ENCODE data around the gene SPRY1. TPM values are rescaled to one million over a fixed set of nuclear protein-coding genes. Genes with fewer than 3 reads are reported as not detected.

Gene SPRY1
- total RNA-seq, 1 donor from 2014 or later, result 37.3 TPM

DNA sequence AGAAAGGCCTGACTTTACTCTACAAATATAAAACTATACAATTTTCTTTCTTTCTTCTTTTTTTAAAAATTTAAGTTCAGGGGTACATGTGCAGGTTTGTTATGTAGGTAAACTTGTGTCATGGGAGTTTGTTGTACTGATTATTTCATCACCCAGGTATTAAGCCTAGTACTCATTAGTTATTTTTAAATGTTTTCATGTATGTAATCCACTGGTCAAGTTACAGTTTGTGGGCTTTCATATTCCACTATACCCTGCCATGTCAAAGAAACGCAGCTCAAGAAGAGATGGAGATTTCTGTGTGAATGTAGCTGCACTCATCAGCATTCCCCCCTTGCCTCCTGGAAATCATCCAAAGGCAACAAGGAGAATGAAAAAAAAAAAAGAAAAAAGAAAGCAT, 31.2 kb upstream of the SPRY1 start:
- intact Hi-C loops (cut with DNase I), result no loop called here
- ATAC-seq (ENCODE audit: poor library complexity) (no peak), DNase-seq (no peak)

DNA sequence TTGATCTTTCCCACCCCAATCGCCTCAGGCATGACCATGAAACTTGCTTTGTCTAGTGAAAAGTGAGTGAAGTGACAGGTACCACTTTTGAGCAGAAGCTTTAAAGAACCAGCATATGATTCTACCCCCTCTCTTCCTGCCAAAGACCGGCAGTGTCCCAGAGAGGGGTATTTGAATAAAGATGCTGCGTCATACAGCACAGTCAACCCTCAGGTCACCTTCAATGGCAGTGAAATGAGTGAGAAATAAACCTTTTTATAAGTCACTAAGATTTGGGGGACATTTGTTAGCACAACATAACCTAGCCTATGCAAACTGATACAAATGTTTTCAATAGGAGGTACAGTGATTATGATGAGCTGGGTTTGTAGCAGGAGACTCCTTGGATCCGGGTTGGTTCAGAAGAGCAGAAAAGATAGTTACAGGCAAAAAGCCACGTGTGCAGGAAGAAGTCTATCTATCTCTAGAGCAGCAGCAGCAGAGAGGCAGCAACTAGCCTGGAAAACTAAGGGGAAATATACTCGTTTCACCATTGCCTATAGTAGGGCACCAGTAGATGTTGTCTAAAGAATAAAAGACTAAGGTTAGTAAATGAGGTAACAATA, 30.3 kb upstream of the SPRY1 start:
- intact Hi-C loops (cut with DNase I), result no loop called here
- no peak for DNase-seq
- ATAC-seq (ENCODE audit: poor library complexity), result no peak

DNA sequence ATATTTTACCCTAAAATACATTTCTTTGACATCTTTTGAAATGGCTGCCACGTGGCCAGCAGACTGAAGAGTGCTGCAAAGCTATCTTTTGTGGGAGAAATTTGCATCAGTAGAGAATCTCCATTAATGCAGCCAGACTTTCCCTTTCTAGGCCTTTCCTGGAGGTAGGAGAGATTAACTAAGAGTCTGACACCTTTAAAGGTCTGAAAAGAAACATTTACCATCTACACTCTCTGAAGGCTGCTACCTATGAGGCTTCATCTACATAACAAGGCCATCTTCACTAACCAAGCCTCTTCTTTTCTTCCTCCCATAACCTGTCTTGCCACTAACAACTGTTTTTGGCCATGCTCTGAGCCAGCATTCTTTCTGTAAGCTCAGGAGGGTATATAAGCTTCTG, 17.8 kb upstream of the SPRY1 start:
- no peak for ATAC-seq (ENCODE audit: poor library complexity)
- intact Hi-C loops (cut with DNase I), result no loop called here
- no peak for DNase-seq

DNA sequence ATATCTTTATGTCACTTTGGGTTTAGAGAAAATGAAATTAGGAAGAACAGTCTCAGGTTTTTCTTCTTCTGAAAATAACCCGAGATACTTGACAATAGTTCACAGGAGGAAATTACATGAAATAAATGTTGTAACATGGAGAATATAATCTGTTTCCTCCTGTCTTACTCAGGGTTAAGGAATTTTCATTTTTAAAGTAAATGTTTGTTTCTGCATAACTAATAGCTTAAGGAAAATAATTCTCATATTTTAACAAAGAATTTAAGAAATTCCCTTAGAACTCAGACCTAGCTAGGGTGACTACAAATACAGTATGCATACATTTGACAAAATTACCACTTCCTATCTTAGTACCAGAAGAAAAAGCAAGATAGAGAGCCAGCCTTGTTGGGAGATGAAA, 17.2 kb upstream of the SPRY1 start:
- no peak for DNase-seq
- no peak for ATAC-seq (ENCODE audit: poor library complexity)
- intact Hi-C loops (cut with DNase I), result no loop called here

DNA sequence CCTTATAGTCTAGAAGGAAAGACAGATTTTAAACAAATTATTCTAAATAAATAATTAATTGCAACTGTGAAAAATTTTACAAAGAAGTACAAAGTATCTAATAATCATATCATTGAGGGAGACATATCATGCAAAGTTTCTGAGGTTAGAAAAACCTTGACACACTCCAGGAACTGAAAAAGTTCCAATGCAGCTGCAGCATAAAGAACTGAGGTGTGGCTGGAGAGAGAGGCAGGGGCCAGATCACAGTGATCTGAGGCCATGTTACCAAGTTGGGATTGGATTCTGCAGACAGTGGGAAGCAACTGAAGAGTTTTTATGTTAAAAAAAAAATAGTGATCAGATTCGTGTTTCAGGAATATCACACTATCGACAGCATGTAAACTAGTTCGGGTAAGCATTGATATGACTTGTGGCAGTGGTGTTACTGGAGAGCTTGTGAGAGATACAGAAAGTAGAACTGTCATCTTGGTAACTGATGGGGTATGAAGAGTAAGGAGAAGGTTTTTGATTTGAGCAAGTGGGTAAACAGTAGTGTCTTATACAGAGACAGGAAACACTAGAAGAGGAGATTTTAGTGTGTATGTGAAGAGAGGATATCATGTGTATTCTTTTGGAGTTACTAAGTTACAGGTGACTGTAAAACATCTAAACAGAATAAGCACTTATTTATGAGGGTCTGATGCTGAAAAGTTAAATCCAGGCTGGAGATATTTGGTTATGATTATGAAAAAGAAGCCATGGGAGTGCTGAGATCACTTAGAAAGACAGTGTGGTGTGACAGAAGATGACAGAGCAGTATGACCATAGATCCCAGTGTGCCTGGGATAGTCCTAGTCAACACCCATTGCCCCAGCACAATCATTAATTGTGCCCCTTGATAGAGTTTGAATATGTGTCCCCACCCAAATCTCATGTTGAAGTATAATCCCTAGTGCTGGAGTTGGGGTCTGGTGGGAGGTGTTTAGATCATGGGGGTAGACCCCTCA, 15.6 kb upstream of the SPRY1 start:
- intact Hi-C loops (cut with DNase I), result no loop called here
- ATAC-seq (ENCODE audit: poor library complexity) (no peak), DNase-seq (no peak)

DNA sequence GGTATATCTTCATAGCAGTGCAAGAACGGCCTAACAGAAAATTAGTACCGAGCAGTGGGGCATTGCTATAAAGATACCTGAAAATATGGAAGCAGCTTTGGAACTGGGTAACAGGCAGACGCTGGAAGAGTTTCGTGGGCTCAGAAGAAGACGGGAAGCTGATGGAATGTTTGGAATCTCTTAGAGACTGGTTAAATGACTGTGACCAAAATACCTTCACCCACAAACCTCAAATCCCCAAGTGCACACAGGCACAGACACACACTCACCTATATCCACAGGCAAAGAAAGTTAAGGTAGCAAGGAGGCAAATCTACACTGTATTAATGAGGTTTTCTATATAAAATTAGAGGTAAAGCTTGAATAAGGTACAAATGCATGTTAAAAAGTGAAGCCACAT, 14.6 kb upstream of the SPRY1 start:
- ATAC-seq (ENCODE audit: poor library complexity), result no peak
- no peak for DNase-seq
- intact Hi-C loops (cut with DNase I), result no loop called here

DNA sequence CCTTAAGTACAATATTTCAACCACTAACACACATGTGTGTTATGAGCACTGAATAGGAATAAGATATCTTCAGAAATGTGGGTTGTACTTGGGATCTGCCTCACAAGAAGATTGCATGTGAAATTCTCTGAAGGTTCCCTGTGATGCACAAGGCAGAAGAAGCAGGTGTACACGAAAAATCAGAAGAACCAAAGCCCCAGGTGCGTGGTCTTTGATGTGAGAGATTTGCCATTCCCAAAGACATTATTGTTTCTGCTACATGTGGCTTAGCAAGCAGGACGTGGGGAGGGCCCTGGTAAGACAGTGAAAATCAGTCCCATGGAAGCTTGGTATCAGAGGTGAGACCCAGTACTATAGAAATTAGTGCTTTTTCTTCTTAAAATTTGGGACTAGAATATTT, 13.0 kb upstream of the SPRY1 start:
- DNase-seq, result no peak
- intact Hi-C loops (cut with DNase I), result no loop called here
- no peak for ATAC-seq (ENCODE audit: poor library complexity)

DNA sequence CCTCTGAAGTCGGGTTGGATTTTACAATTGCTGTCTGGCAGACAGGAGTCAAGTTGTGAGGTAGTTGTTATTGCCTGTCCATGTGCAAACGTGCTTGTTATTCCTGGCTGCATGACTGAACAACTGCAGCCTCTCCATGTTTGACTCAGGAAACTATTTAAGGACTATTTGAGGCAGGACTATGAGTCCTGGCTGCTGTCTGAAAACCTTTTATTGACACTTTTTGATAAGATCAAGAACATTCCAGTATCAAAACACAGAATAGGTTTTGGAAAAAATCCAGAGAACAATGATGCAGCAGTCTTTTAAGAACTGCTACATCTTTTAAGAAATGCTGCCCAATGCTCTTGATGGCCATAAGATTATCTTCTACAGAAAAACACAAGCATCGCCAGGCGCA, 10.0 kb upstream of the SPRY1 start:
- DNase-seq, result no peak
- intact Hi-C loops (cut with DNase I), result no loop called here
- ATAC-seq (ENCODE audit: poor library complexity), result peak; percentile 34

DNA sequence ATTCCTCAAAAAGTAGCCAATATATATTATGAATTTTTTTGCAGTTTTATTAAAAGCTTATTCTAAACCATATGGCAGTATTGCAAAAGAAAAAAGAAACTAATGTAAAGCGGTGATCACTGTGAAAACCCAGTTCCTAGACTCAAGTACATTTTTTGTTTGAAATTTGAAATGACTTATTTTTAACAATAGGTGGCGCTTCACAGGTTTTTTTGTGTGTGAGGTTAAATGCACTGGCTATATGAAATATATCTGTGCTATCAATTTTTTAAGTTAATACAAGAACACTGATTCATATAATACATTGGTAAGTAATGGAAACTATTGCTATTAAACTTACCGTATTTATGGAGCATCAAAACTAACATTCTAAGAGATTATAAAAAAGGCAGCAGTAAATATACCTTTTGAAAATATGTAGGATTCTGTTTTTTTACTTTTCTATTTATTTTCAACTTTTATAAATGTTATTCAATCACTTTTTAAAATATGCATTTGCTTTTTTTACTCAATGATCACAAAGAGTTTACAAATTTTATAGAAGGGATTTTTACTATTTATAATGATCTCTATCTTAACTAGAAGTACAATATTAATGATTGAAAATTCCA, 5.6 kb upstream of the SPRY1 start:
- no peak for ATAC-seq (ENCODE audit: poor library complexity)
- DNase-seq, result no peak
- intact Hi-C loops (cut with DNase I), result loop anchor here (10.0 kb wide), 2 partner anchors 256 to 264 kb away; no protein-coding TSS in a partner anchor

DNA sequence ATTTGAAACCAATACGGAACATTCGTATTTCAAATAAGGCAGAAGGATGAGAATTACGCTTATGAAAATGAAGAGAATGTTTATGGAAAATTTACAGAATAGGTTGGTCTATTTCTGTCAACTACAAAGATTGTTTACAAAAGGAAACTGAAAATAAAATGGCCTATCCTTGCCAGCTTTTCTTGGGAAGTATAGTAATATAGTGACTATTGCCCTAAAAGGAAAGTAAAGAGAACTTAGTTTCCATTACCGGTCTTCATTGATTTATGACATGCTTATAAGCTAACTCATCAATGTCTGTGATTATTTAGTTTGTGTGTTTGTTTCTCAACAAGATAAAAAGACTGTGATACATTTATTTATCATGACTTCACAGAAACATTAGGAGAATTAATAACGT, 2.9 kb upstream of the SPRY1 start:
- no peak for DNase-seq
- ATAC-seq (ENCODE audit: poor library complexity), result no peak
- intact Hi-C loops (cut with DNase I), result loop anchor here (10.0 kb wide), 2 partner anchors 259 to 261 kb away; no protein-coding TSS in a partner anchor

DNA sequence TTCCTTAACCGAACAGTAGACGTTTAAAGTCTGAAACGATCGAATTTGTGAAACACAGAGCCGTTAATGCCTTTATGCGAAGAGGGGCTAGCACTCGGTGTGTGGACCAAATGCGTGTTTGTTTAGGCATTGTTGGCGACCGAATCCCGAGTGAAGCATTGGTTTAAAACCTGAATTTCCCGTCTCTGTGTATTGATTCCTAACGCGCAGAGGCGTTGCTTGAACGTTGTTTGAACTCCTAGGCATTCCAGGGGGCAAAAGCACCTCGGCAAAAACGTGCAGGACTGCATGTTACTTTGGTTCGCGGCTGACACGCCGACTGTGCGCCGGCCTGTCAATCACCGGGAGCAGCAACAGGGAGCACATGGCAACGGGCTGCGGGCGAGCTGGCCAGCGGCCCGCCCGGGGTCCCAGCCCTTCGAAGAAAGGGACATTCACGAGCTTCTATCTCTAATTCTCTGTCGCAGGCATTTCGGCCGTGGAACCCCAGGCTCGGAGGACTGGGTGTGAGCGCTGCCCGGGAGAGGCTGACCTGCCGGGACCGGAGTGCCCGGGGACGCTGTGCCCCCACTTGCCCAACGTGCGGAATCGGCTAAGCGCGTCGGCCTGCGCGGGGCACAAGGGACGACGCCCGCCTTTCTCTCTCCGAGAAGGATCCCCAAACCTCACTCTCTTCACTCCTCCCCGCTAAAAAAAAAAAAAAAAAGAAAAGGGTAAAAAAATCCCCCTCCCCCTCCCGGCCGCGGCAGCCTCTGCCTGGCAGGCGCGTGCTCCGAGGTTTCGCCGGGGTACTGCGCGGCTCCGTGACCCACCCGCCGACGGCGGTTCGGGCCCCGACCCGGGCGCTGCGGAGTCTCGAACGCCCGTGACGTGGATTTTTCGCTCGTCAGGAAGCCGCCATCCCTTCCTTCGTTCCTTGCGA, 810 bp downstream of the SPRY1 start:
- peak; percentile 69 for DNase-seq
- peak; percentile 51 for ATAC-seq (ENCODE audit: poor library complexity)
- intact Hi-C loops (cut with DNase I), result loop anchor here (10.0 kb wide), 2 partner anchors 257 to 263 kb away; no protein-coding TSS in a partner anchor

DNA sequence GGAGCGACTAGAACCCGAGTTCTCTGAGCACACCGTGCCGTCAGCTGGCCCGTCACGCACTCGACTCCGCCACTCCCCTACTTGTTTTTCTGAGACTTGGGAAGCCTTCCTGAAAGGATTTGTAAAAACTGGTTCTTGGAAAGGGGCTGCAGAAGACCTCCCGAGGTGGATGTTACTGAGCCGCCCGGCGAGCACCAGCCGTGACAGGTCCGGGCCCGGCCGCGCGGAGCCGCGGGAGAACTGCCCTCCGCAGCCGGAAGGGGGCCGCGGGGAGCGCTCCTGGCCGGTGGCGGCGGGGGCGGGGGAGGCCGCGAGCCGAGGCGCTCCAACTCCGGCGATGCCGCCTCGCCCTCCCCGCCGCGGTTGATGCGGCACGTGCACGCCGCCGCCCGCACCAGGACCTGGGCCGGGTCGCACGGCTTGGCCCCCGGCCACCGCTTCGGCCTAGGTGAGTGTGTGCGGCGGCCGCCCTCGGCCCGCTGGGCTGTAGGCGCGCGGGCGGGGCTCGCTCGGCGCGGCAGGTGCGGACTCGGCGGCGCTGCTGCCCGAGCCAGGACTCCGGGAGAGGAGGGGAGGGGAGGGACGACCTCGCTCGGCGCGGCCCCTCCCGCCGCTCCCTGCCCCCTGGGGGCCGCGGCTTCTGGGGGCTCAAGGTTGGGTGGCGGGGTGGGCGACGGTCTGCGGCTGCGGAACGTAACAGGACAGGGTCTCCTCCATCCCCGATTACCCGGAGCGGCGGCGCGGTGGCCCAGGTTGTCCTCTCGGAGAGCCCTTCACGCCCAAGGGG, 1.7 kb downstream of the SPRY1 start:
- intact Hi-C loops (cut with DNase I), result loop anchor here (10.0 kb wide), 2 partner anchors 257 to 263 kb away; no protein-coding TSS in a partner anchor
- DNase-seq (peak; percentile 74), ATAC-seq (ENCODE audit: poor library complexity) (peak; percentile 74)

DNA sequence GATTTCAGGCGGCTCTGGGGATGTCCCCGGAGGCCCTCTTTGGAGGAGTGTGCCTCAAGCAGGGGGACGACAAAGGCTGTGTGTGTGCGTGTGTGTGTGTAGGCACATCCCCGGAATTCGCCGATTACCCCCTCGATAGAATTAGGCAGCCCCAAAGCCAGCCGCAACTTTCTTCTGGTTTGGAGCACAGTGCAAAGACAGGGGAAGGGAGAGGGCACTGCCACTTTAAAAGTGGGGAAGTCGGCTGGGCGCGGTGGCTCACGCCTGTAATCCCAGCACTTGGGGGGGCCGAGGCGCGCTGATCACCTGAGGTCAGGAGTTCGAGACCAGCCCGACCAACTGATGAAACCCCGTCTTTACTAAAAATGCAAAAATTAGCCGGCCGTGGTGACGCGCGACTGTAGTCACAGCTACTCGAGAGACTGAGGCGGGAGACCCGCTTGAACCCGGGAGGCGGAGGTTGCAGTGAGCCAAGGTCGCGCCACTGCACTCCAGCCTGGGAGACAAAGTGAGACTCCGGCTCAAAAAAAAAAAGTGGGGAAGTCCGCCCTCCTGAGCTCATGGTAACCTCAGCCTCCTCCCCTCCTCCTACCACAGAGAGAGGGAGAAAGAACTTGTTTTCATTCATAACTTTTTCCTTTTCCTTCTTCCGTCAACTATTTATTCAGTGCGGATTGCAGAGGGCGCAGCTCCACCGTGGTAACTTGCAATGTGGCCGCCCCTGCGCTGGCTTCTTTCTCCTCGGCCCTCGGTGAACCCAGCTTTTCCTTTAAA, 2.4 kb downstream of the SPRY1 start:
- ATAC-seq (ENCODE audit: poor library complexity), result peak; percentile 27
- peak; percentile 72 for DNase-seq
- intact Hi-C loops (cut with DNase I), result loop anchor here (10.0 kb wide), 2 partner anchors 256 to 264 kb away; no protein-coding TSS in a partner anchor

DNA sequence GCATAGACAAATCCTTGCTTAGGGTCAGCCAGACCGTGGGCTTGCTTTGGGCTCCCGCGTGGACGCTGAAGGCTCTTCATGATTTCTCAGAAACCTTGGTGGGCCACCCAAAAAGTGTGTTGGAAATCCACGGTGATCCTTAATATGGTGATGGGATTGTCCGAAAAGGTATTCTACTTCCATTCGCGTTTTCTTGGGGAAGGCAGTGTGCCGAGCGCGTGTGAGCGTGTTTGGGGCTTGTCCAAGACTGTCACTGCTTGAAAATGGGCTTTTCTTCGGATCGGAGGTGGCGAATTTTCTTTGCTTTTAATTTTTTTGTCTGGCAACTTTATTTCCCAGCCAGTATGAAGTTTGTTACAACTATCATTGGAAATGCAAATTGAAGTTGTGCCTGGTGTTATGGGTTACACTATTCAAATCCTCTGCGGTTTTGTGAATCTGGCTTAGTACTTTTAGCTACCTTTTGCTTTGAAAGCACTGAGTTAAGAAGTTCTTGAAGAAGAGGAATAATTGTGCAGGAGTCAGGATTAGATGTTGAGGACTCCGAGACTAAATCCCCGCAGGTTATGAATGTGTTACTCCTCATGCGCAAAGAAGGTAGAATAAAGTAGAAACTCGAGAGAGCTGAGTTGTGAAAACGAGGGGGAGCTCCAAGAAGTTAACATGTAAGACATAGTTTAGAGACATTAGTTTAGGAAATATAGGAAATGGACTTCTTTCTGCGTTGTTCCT, 3.2 kb downstream of the SPRY1 start:
- intact Hi-C loops (cut with DNase I), result loop anchor here (10.0 kb wide), 3 partner anchors 145 to 265 kb away; no protein-coding TSS in a partner anchor
- ATAC-seq (ENCODE audit: poor library complexity) (no peak), DNase-seq (no peak)

DNA sequence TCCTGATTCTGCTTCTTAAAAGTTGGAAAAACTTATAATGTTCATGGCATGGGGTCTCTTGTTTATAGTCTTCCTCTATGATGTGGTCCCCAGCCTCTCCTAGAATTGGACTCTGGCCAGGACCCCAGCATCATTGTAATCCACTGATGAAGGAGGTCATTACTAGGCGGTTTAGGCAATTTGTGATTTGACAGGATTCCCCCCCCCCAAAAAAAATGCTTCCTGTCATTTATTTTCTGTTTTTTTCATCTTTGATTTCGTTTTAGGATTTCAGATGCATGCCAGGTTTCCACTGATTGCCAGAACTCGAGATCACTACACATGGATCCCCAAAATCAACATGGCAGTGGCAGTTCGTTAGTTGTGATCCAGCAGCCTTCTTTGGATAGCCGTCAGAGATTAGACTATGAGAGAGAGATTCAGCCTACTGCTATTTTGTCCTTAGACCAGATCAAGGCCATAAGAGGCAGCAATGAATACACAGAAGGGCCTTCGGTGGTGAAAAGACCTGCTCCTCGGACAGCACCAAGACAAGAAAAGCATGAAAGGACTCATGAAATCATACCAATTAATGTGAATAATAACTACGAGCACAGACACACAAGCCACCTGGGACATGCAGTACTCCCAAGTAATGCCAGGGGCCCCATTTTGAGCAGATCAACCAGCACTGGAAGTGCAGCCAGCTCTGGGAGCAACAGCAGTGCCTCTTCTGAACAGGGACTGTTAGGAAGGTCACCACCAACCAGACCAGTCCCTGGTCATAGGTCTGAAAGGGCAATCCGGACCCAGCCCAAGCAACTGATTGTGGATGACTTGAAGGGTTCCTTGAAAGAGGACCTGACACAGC, 4.9 kb downstream of the SPRY1 start:
- ATAC-seq (ENCODE audit: poor library complexity) (no peak), DNase-seq (no peak)
- intact Hi-C loops (cut with DNase I), result loop anchor here (10.0 kb wide), 1 partner anchor 147 kb away; no protein-coding TSS in a partner anchor
